ENCODE data around the gene PRKCA.

PRKCA gene

DNA sequence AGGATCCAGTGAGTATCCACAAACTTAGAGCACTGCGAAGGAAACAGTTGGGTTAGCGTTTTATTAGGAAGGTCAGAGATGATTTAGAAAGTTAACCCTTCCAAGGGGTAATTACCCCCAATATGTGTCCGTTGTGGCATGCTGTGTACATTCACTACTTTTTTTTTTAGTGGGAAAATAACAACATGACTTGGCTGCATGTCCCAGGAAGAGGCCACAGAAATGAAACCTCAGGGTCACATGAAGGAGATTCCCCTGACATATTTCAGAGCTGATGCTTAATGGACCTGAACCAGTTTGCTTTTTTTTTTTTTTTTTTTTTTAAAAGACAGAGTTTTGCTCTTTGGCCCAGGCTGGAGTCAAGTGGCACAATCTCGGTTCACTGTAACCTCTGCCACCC lies 167.5 kb downstream of the PRKCA start:
- Histone ChIP-seq H3K9ac (ENCODE audit: low read length) (no peak overlapping the region), H3K36me3 (replicated peaks; ENCODE audit: low read depth, low read length) (no peaks in the 10 kb centered on the region), H3K9me3 (ENCODE audit: insufficient read depth, low read length) (no peaks in the 10 kb centered on the region), H2AFZ (ENCODE audit: low read depth, low read length) (no peak overlapping the region), H3K4me2 (ENCODE audit: low read length) (peak overlapping the region; percentile 53), H3K4me3 (ENCODE audit: low read length) (no peak overlapping the region), H4K20me1 (ENCODE audit: insufficient read depth, low read length) (no peaks in the 10 kb centered on the region), H3K27me3 (ENCODE audit: low read depth, low read length) (peaks cover 27% of the 10 kb centered on the region), H3K79me2 (ENCODE audit: low read length) (no peaks in the 10 kb centered on the region), H3K4me1 (ENCODE audit: low read length) (peaks cover 50% of the 10 kb centered on the region), H3K27ac (ENCODE audit: low read length) (no peak overlapping the region)
- TF ChIP-seq, protein P1, sequence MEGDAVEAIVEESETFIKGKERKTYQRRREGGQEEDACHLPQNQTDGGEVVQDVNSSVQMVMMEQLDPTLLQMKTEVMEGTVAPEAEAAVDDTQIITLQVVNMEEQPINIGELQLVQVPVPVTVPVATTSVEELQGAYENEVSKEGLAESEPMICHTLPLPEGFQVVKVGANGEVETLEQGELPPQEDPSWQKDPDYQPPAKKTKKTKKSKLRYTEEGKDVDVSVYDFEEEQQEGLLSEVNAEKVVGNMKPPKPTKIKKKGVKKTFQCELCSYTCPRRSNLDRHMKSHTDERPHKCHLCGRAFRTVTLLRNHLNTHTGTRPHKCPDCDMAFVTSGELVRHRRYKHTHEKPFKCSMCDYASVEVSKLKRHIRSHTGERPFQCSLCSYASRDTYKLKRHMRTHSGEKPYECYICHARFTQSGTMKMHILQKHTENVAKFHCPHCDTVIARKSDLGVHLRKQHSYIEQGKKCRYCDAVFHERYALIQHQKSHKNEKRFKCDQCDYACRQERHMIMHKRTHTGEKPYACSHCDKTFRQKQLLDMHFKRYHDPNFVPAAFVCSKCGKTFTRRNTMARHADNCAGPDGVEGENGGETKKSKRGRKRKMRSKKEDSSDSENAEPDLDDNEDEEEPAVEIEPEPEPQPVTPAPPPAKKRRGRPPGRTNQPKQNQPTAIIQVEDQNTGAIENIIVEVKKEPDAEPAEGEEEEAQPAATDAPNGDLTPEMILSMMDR (IDR thresholded peaks at IDR 0.05; ENCODE audit: low read depth, low read length) = no peak
- TF ChIP-seq EZH2phosphoT487 (IDR thresholded peaks at IDR 0.05; ENCODE audit: low read depth) = no peak

DNA sequence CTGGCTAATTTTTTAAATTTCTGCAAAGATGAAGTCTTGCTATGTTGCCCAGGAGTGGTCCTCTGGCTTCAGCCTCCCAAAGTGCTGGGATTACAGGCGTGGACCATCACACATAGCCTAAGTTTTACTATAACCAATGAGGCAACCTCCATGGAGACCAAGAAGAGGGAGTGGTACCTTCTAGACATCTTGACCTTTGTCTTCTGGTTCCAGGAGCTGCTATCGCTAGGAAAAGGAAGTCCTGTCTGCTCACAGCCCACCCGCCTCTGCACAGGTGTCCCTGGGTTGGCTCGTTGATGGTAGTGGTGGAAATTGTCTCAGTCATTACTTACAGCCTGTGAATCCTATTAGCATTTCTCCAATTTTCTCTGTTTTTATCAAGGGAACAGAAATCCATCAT lies 169.7 kb downstream of the PRKCA start:
- Histone ChIP-seq H3K9ac (ENCODE audit: low read length) (no peak overlapping the region), H3K4me1 (ENCODE audit: low read length) (peaks cover 45% of the 10 kb centered on the region), H3K4me3 (ENCODE audit: low read length) (no peak overlapping the region), H3K9me3 (ENCODE audit: insufficient read depth, low read length) (no peaks in the 10 kb centered on the region), H3K79me2 (ENCODE audit: low read length) (no peaks in the 10 kb centered on the region), H2AFZ (ENCODE audit: low read depth, low read length) (no peak overlapping the region), H3K4me2 (ENCODE audit: low read length) (no peak overlapping the region), H4K20me1 (ENCODE audit: insufficient read depth, low read length) (no peaks in the 10 kb centered on the region), H3K27me3 (ENCODE audit: low read depth, low read length) (peaks cover 31% of the 10 kb centered on the region), H3K36me3 (replicated peaks; ENCODE audit: low read depth, low read length) (no peaks in the 10 kb centered on the region), H3K27ac (ENCODE audit: low read length) (no peak overlapping the region)
- TF ChIP-seq EZH2phosphoT487 (IDR thresholded peaks at IDR 0.05; ENCODE audit: low read depth) = no peak
- TF ChIP-seq, protein P1 (IDR thresholded peaks at IDR 0.05; ENCODE audit: low read depth, low read length) = no peak

DNA sequence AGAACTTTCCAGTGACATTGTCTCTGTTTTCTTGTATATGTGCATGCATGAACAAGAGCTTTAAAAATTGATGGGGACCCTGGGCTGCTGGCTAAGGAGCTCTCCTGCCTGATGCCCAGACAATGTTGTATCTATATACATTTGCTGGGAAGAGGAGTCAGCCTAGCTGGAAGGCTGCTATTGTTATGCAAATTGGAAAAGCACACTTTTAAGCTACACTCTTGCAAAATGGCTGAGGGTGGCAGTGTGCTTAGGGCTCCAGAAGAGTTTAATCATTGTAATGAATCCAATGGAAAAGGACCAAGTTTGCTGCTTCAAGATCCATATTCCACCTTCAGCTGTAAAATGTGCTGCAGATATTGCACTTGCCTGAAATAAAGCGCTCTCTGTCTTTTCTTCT lies 171.8 kb downstream of the PRKCA start:
- Histone ChIP-seq H2AFZ (ENCODE audit: low read depth, low read length) (no peak overlapping the region), H3K9ac (ENCODE audit: low read length) (no peak overlapping the region), H3K79me2 (ENCODE audit: low read length) (no peaks in the 10 kb centered on the region), H3K27ac (ENCODE audit: low read length) (no peak overlapping the region), H3K27me3 (ENCODE audit: low read depth, low read length) (peaks cover 31% of the 10 kb centered on the region), H3K36me3 (replicated peaks; ENCODE audit: low read depth, low read length) (no peaks in the 10 kb centered on the region), H3K4me3 (ENCODE audit: low read length) (no peak overlapping the region), H3K4me2 (ENCODE audit: low read length) (no peak overlapping the region), H4K20me1 (ENCODE audit: insufficient read depth, low read length) (no peaks in the 10 kb centered on the region), H3K9me3 (ENCODE audit: insufficient read depth, low read length) (no peaks in the 10 kb centered on the region), H3K4me1 (ENCODE audit: low read length) (peaks cover 32% of the 10 kb centered on the region)
- TF ChIP-seq EZH2phosphoT487 (IDR thresholded peaks at IDR 0.05; ENCODE audit: low read depth) = no peak
- TF ChIP-seq, protein P1 (IDR thresholded peaks at IDR 0.05; ENCODE audit: low read depth, low read length) = no peak

DNA sequence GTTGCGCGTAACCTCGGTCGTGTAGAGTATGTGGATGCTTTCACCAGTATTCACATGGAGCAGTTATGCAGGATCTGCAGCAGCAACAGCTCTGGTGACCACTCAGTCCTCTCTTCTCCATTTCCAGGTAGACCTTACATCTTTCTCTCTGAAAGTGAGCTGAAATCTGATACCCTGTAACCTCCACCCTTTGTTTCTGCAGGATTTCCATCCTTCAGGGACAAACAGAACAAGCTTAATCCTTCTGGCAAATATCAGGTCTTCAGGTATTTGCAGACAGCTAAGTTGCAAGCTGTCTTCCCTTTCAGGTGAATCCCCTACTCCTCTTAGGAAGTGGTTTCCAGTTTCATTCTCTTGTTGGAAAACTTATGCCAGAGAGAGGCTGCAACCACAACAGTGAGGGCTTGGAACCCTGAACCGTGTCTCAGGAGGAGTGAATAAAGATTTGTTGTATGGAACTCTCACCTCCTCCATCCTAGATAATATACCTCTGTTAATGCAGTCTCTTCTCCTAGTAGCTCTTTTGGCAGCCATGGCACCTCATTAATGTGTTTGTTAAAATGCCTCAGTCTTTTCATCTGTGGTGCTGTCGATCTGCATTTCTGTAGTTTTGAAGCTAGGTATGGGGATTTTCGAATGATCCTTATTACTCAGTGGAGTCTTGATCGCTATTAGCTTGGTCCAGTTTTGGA lies 172.5 kb downstream of the PRKCA start:
- no peak overlapping the region for H3K27ac ChIP-seq (ENCODE audit: low read length)
- no peaks in the 10 kb centered on the region for H3K36me3 ChIP-seq (replicated peaks; ENCODE audit: low read depth, low read length)
- peaks cover 25% of the 10 kb centered on the region for H3K4me1 ChIP-seq (ENCODE audit: low read length)
- no peak overlapping the region for H3K4me3 ChIP-seq (ENCODE audit: low read length)
- TF ChIP-seq, protein P1 (IDR thresholded peaks at IDR 0.05; ENCODE audit: low read depth, low read length) = no peak
- TF ChIP-seq EZH2phosphoT487 (IDR thresholded peaks at IDR 0.05; ENCODE audit: low read depth) = no peak
- H3K9ac ChIP-seq (ENCODE audit: low read length) = no peak overlapping the region
- no peak overlapping the region for H2AFZ ChIP-seq (ENCODE audit: low read depth, low read length)
- no peaks in the 10 kb centered on the region for H3K9me3 ChIP-seq (ENCODE audit: insufficient read depth, low read length)
- H4K20me1 ChIP-seq (ENCODE audit: insufficient read depth, low read length) = no peaks in the 10 kb centered on the region
- H3K27me3 ChIP-seq (ENCODE audit: low read depth, low read length) = peaks cover 31% of the 10 kb centered on the region
- no peaks in the 10 kb centered on the region for H3K79me2 ChIP-seq (ENCODE audit: low read length)
- H3K4me2 ChIP-seq (ENCODE audit: low read length) = no peak overlapping the region
